Right cardiac atrium (tissue), 5 donors: ENCODE measurements around the gene MRPL41. TPM values are rescaled to one million over a fixed set of nuclear protein-coding genes. Genes with fewer than 3 reads are reported as not detected.
A peak's percentile ranks its signal among the peaks of the same experiment; 100 is the strongest.

ENCODE experiments used
- ATAC-seq, 2 donors: fragments of 200-7000 bp; cut with Tn5 transposase; one replicate each; pipeline versions ENCODE4 v1.8.0 to v1.9.1; 2020; ENCODE audit warnings: moderate library complexity in 2 of 2, mild to moderate bottlenecking in 1 of 2
- DNase-seq, 3 donors: peaks; one replicate each; pipeline ENCODE4 v3.0.0-alpha.2; 2020
- H3K27ac ChIP-seq: one replicate; pipeline ENCODE4 v1.5.1; 2013; ENCODE audit warnings: mild to moderate bottlenecking, low read length, control low read depth, moderate library complexity
- H3K27me3 ChIP-seq: one replicate; pipeline ENCODE4 v1.6.1; 2013; ENCODE audit not compliant: control insufficient read depth, insufficient read depth
- H3K4me1 ChIP-seq: one replicate; pipeline ENCODE4 v1.6.1; 2013; ENCODE audit warnings: low read length; ENCODE audit not compliant: control insufficient read depth, insufficient read depth
- H3K4me3 ChIP-seq: one replicate; pipeline ENCODE4 v1.5.1; 2013; ENCODE audit warnings: low read length, control low read depth
- H3K9me3 ChIP-seq: one replicate; pipeline ENCODE4 v1.6.1; 2013; ENCODE audit warnings: low read length; ENCODE audit not compliant: control insufficient read depth
- WGBS: extraction: QIAGEN DNeasy Blood & Tissue Kit; methylation state at CpG from one replicate; pipeline ENCODE4 v1.1.7; 2013; 5-methylcytosine and 5-hydroxymethylcytosine counted together
- intact Hi-C, 4 donors: fragments of 100-400 bp; cut with DNase I; formaldehyde crosslinking; loops; one replicate each; pipeline versions ENCODE4 v1.11.0 to v1.14.0; 2022 to 2023
- polyA plus RNA-seq: library from polyadenylated mRNA; stranded (reverse); fragments of 200-250 nt; gene quantifications from one replicate; pipeline ENCODE4 v1.2.3, GENCODE V29; 2013
- total RNA-seq, 4 donors: library from RNA; stranded (reverse); fragmentation: NEBNext Ultra II Directional; extraction: Animal tissue kit (Norgen Biotek cat#: 25700); gene quantifications; one replicate each; pipeline ENCODE4 v1.2.1, GENCODE V29; 2021
- donor health status: healthy with polysubstance abuse.
- donor health status: DM: no; HTN: yes; CAD: no.
- donor health status: DM: no; HTN: no; CAD: no.
- donor health status: DM: no; HTN: yes; CAD: no; lungs with severe emphysema.
- donor health status: DM: yes; HTN: yes; CAD: no.

MRPL41 gene
- total and polyA plus RNA-seq, 5 donors, result 149 to 460 (median 186) TPM

- WGBS, result 55% methylated on average over 12 of the region's 12 CpGs
- intact Hi-C loops, result no loop called here
- Histone ChIP-seq H3K27ac (peak overlapping the region; percentile 26), H3K27me3 (no peaks in the 10 kb centered on the region), H3K4me1 (peaks cover 5% of the 10 kb centered on the region), H3K4me3 (no peak overlapping the region), H3K9me3 (no peaks in the 10 kb centered on the region)
- ATAC-seq (peak in 1 of 2 donors; percentile 33), DNase-seq (peak in 1 of 3 donors; percentile 55)
Measured at GRCh38 chr9:137575716-137576411, 24.2 kb downstream of the MRPL41 start.

- intact Hi-C loops, result no loop called here
- peak within 1 kb of the TSS; percentile 27 for H3K27ac ChIP-seq
- H3K4me3 ChIP-seq, result peak within 1 kb of the TSS; percentile 59
- no peaks in the 10 kb centered on the region for H3K27me3 ChIP-seq
- 2% methylated on average over 82 of the region's 82 CpGs for WGBS
- no peaks in the 10 kb centered on the region for H3K9me3 ChIP-seq
- DNase-seq (peak; percentile 97 to 99 (median 99)), ATAC-seq (peak; percentile 95 to 96)
- H3K4me1 ChIP-seq, result peaks cover 5% of the 10 kb centered on the region
Measured at GRCh38 chr9:137578518-137579258, 27.0 kb downstream of the MRPL41 start, which contains the start of gene DPH7. Gene DPH7, minus strand, starts transcription at chr9:137578925. Its CDS starts 148 bp downstream, at chr9:137578777.

- Histone ChIP-seq H3K27me3 (no peaks in the 10 kb centered on the region), H3K4me1 (peaks cover 5% of the 10 kb centered on the region), H3K9me3 (no peaks in the 10 kb centered on the region), H3K4me3 (peak overlapping the region; percentile 59), H3K27ac (peak overlapping the region; percentile 25)
- intact Hi-C loops, result no loop called here
- peak in 1 of 3 donors; percentile 74 for DNase-seq
- 24% methylated on average over 19 of the region's 19 CpGs for WGBS
- ATAC-seq, result peak in 1 of 2 donors; percentile 35
Measured at GRCh38 chr9:137579259-137579604, 27.6 kb downstream of the MRPL41 start.

DNA sequence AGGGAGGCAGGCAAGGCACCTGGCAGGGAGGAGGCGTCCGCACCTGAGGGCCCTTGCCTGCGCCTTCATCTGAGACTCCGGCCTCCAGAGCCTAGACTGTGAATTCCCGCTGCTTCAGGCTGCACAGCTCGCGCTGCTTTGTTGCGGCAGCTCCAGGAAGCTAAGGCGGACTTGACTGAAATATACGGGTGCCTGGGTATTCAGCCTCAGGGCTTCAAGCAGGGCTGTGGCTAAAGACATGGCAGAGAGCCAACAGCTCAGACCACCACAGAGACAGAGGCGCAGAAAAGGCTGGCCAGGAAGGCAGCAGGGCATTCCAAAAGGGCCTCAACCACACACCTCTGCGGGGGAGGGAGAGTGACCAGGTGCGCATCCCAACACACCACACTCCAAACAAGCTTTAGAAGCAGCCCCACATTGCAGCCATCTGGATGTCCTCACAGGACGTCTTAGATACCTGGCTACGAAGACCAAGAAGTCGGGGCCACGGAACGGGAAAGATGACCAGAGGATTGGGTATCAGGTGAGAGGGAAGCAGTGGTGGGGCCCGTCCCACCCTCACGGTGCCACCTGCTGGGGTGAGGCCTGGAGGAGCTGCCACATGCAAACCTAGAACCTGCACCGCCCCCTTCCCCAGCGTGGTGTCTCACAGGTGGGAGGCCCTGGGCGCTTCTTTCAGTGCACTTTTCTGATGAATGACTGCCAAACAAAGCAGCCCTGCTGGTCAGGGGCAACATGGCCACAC lies 28.7 kb downstream of the MRPL41 start:
- ATAC-seq (no peak), DNase-seq (peak in 1 of 3 donors; percentile 63)
- no peaks in the 10 kb centered on the region for H3K27me3 ChIP-seq
- peaks cover 2% of the 10 kb centered on the region for H3K4me1 ChIP-seq
- 88% methylated on average over 23 of the region's 23 CpGs for WGBS
- H3K27ac ChIP-seq, result no peak overlapping the region
- intact Hi-C loops, result no loop called here
- no peak overlapping the region for H3K4me3 ChIP-seq
- H3K9me3 ChIP-seq, result no peaks in the 10 kb centered on the region

DNA sequence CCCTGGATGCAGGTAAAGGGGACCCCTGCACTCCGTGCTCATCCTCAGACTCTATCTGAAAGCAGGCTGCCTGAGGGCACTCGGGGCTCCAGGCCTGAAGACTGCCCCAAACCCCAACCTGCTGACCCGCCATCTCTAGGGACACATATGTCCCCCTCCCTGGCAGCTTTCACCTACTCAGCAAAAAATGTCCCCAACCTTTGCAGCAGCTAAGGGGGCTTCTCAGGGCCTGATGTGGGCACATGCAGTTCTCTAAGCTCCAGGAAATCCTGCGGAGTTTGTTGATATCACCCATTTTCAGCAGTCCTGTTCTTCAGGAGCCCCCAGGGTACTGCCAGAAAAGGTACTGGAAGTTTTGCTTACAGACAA lies 29.3 kb downstream of the MRPL41 start:
- no peaks in the 10 kb centered on the region for H3K9me3 ChIP-seq
- intact Hi-C loops, result no loop called here
- H3K4me1 ChIP-seq, result peaks cover 2% of the 10 kb centered on the region
- no peak overlapping the region for H3K4me3 ChIP-seq
- ATAC-seq (no peak), DNase-seq (no peak)
- H3K27me3 ChIP-seq, result no peaks in the 10 kb centered on the region
- no peak overlapping the region for H3K27ac ChIP-seq
- 93% methylated on average over 4 of the region's 4 CpGs for WGBS

- intact Hi-C loops, result no loop called here
- 89% methylated on average over 22 of the region's 22 CpGs for whole genome bisulfite sequencing
- DNase-seq (peak in 2 of 3 donors; percentile 54 to 60), ATAC-seq (no peak)
- Histone ChIP-seq H3K4me1 (peaks cover 2% of the 10 kb centered on the region), H3K27me3 (no peaks in the 10 kb centered on the region), H3K27ac (no peak overlapping the region), H3K9me3 (no peaks in the 10 kb centered on the region), H3K4me3 (no peak overlapping the region)
Measured at GRCh38 chr9:137581361-137582285, 29.9 kb downstream of the MRPL41 start.

DNA sequence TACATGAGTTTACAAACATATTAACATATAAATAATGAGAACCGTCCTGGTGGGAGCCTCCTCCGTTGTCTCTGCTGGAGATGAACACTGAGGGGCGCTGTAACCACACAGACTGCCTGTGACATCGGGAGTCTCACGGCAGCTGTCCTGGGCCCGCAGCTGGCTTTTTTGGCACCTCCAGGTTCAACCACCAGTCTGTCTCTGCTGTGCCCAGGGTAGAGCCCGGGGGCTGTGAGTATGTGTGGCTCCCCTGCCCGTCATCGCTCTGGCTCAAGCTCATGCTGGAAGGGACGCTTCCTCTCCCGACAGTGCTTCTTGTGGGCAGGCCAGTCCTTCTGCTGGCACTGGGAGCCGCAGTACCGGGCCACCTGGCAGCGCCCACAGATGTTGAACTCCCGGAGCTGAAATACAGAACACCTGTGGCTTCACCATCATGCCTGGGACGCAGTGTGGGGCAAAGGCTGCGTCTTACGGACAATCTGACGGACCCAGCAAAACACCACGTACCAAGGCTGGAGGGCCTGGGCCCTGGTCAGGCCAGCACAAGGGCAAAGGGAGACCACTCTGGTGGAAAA lies 30.7 kb downstream of the MRPL41 start:
- Histone ChIP-seq H3K4me3 (no peak overlapping the region), H3K27me3 (no peaks in the 10 kb centered on the region), H3K27ac (no peak overlapping the region), H3K9me3 (no peaks in the 10 kb centered on the region), H3K4me1 (peaks cover under 1% of the 10 kb centered on the region)
- ATAC-seq (no peak), DNase-seq (peak in 1 of 3 donors; percentile 47)
- intact Hi-C loops, result no loop called here
- WGBS, result 81% methylated on average over 20 of the region's 20 CpGs

- 87% methylated on average over 14 of the region's 14 CpGs for WGBS
- no peak overlapping the region for H3K4me3 ChIP-seq
- H3K27ac ChIP-seq, result no peak overlapping the region
- no peaks in the 10 kb centered on the region for H3K4me1 ChIP-seq
- H3K9me3 ChIP-seq, result no peaks in the 10 kb centered on the region
- no peaks in the 10 kb centered on the region for H3K27me3 ChIP-seq
- intact Hi-C loops, result no loop called here
- ATAC-seq (no peak), DNase-seq (peak in 1 of 3 donors; percentile 37)
Measured at GRCh38 chr9:137583347-137583746, 31.7 kb downstream of the MRPL41 start.

- ATAC-seq (no peak), DNase-seq (peak in 1 of 3 donors; percentile 30)
- Histone ChIP-seq H3K27me3 (no peaks in the 10 kb centered on the region), H3K27ac (no peak overlapping the region), H3K4me1 (no peaks in the 10 kb centered on the region), H3K9me3 (no peaks in the 10 kb centered on the region), H3K4me3 (no peak overlapping the region)
- intact Hi-C loops, result no loop called here
- 77% methylated on average over 8 of the region's 8 CpGs for WGBS
Measured at GRCh38 chr9:137583957-137584356, 32.3 kb downstream of the MRPL41 start.

DNA sequence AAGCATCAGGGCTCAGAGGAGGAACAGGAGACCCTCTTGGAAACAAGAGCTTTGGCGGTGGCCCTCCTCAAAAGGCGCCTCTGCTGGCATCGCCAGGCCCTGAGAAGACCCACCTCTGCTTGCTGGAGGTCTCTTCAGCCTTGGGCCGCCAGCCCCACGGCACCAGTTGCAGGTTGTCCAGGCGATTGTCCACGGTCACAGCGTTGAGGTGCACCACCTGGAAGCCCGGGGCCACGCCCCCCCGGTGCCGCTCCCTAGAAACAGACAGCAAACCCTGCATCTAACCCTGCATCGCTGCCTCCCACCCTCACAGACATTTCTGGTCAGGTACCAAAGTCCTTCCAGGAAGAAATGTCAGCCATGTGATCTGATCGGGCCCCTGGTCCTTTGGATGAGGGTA lies 35.2 kb downstream of the MRPL41 start:
- Histone ChIP-seq H3K4me3 (no peak overlapping the region), H3K27ac (no peak overlapping the region), H3K27me3 (no peaks in the 10 kb centered on the region), H3K9me3 (no peaks in the 10 kb centered on the region), H3K4me1 (peaks cover 4% of the 10 kb centered on the region)
- ATAC-seq, result no peak
- intact Hi-C loops, result no loop called here
- WGBS, result 92% methylated on average over 14 of the region's 14 CpGs
- DNase-seq, result peak in 1 of 3 donors; percentile 43
